GM12875 (cell line): ENCODE measurements around the gene CAVIN1.
"Not testable (repeated sequence)": the region's sequence is repeated elsewhere in the genome, so short reads cannot be mapped to it uniquely, and the experiment has no call there.

Experiments used
- H3K4me3 ChIP-seq: one replicate; pipeline ENCODE4 v1.5.1; 2011; ENCODE audit warnings: low read depth, low read length, control low read depth
- CTCF ChIP-seq: IDR thresholded peaks from 2 replicates; pipeline ENCODE4 v1.5.1; 2011; ENCODE audit warnings: low read depth, mild to moderate bottlenecking, control low read depth, inconsistent platforms, low read length, moderate library complexity, borderline replicate concordance; ENCODE audit not compliant: insufficient read depth

CAVIN1 gene

GRCh38 chr17:42365136-42365535 lies 57.9 kb downstream of the CAVIN1 start:
- no peak overlapping the region for H3K4me3 ChIP-seq
- TF ChIP-seq CTCF = no peak

DNA sequence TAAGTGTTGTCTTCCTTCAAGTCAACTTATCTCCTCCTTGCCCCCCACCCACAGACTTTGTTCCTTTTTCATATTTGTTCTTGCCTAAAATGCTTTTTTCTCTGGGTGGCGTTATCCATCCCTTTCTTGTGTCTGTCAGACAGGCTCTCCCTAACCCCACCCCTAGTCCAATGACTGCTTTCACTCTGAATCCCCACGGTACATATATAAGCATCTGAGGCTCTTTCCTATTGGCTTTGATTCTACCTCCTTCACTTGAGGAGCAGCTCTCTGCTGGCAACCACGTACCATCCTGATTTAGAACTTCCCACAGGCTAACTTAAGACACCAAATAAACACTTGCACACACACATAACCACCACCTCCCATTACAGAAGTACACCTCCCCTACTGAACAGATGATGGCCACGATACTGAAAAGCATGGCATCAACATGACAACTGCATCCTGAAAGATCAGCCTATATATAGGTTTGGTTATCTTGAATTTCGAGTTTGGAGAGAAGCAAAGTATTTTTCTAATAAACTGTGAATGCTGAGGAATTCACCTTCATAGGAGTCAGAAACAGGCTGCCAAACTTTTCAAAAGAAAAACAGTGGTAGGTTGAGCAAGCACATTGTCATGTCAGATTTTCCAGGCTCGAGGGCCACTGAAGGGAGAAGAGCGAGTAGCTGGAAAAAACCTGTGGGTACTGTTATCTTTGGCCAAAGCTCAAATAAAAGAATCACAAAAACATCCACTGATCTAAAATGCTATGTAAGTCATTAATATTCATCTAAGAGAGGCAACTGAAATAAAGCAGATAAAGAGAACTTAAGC lies 59.1 kb downstream of the CAVIN1 start:
- H3K4me3 ChIP-seq = no peak overlapping the region
- TF ChIP-seq CTCF = no peak

- H3K4me3 ChIP-seq = no peak overlapping the region
Observed at GRCh38 chr17:42363231-42363630, 59.8 kb downstream of the CAVIN1 start.

DNA sequence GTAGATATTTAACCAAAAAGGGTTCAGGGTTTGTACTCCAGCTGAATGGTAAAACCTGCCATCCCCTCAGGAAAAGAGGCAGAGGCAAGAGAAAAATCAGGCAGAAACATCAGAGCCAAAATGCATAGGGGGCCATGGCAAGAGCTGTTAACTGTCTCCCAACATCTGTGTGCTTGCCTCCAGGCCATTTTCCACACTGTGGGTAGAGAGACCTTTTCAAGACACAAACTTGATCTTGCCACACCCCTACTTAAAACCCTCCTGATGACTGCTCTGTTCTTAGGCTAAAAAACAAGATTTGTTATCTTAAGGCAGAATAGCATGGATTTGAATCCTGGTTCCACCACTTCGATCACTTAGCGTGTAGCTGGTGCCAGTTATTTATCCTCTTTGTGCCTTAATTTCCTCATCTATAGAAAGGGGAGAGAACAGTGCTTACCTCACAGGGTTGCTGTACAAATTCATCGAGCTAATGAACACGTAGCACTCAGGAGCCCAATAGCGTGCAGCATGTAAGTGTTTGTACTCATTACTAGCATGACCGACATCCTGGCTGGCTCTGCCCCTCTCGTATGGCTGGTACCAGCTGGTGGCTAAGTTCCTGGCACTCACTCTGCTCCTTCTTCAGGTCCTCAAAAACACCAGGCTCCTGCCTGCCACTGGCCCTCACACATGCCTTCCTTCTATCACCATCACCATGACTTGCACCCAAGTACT lies 60.7 kb downstream of the CAVIN1 start:
- H3K4me3 ChIP-seq = no peak overlapping the region
- TF ChIP-seq CTCF = no peak

More at GRCh38 chr17:42363231-42363630, 59.8 kb downstream of the CAVIN1 start:
- no peak for TF ChIP-seq CTCF

DNA sequence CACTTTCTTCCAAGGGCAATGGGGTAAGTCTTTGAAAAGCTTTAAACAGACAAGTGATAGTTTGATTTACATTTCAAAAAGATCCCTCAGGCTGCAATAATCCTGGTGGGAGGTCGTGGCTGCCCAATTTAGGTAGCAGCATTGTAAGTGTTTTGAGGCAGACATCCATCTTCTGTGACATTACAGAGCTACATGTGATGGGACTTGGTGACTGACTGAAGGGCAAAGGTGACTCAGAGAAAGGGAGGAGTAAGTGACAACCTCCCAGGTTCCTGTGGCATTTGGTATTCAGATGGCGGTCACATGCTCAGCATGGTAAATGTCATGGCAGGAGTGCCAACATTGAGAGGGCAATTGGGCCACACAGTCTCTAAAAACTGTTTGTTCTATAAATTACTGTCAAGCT lies 61.3 kb downstream of the CAVIN1 start:
- no peak overlapping the region for H3K4me3 ChIP-seq
- no peak for TF ChIP-seq CTCF

DNA sequence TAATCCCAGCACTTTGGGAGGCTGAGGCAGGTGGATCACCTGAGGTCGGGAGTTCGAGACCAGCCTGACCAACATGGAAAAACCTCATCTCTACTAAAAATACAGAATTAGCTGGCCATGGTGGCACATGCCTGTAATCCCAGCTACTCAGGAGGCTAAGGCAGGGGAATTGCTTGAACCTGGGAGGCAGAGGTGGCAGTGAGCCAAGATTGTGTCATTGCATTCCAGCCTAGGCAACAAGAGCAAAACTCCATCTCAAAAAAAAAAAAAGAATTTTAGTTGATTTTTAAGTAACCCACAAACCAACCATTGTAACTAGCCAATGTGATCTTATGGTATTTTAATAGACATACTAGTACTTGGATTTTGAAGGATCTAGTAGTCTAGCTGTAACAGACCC lies 62.7 kb downstream of the CAVIN1 start:
- not testable (repeated sequence) for H3K4me3 ChIP-seq

DNA sequence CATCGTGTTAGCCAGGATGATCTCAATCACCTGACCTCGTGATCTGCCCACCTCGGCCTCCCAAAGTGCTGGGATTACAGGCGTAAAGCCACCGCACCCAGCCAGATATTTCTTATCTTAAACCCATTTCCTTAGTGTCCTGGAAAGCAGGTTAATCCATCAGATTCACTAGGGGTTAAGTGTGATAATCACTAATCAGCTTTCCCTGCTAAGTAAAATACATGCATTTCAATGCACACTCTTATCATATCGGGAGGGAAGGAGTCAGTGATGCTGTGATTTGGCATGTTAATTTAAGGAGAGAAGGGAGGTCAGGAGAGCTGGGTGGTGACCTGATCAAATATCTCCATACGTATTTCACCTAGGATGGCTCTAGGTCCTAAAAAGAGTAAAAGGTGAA lies 63.9 kb downstream of the CAVIN1 start:
- no peak overlapping the region for H3K4me3 ChIP-seq
- TF ChIP-seq CTCF = no peak
